Gastroesophageal sphincter (tissue), 3 donors: ENCODE results near the gene HTD2.

Experiments used
- CTCF ChIP-seq, 4 experiments: fragments of 200-600 bp in 2 of 4; fragments of 450-650 bp in 2 of 4; sonication (generic) in 1 of 4; IDR thresholded peaks; one replicate each; pipeline ENCODE4 v1.5.1; 2017 to 2019; ENCODE audit warnings: antibody characterized with exemption in 4 of 4, mild to moderate bottlenecking in 2 of 4, moderate library complexity in 2 of 4
- POLR2A ChIP-seq, 2 donors: fragments of 450-650 bp; IDR thresholded peaks; one replicate each; pipeline ENCODE4 v1.6.1; 2017; ENCODE audit warnings: antibody characterized with exemption in 2 of 2, mild to moderate bottlenecking in 2 of 2, moderate library complexity in 1 of 2
- POLR2AphosphoS5 ChIP-seq: sonication (generic); formaldehyde crosslinking; IDR thresholded peaks from one replicate; pipeline ENCODE4 v1.6.1; 2017; ENCODE audit warnings: antibody characterized with exemption

GRCh38 chr3:58350627-58351013 lies 44.3 kb downstream of the HTD2 start:
- no peak for TF ChIP-seq CTCF (IDR thresholded peaks at IDR 0.05)
- no peak for TF ChIP-seq POLR2AphosphoS5
- no peak for TF ChIP-seq POLR2A (IDR thresholded peaks at IDR 0.05)
